ENCODE measurements around the gene RIC8B. TPM values are rescaled to one million over a fixed set of nuclear protein-coding genes. Genes with fewer than 3 reads are reported as not detected.
"Not testable (repeated sequence)": the region's sequence is repeated elsewhere in the genome, so short reads cannot be mapped to it uniquely, and the experiment has no call there.

The RIC8B gene, protein sequence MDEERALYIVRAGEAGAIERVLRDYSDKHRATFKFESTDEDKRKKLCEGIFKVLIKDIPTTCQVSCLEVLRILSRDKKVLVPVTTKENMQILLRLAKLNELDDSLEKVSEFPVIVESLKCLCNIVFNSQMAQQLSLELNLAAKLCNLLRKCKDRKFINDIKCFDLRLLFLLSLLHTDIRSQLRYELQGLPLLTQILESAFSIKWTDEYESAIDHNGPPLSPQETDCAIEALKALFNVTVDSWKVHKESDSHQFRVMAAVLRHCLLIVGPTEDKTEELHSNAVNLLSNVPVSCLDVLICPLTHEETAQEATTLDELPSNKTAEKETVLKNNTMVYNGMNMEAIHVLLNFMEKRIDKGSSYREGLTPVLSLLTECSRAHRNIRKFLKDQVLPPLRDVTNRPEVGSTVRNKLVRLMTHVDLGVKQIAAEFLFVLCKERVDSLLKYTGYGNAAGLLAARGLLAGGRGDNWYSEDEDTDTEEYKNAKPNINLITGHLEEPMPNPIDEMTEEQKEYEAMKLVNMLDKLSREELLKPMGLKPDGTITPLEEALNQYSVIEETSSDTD
- polyA plus RNA-seq (4.4 to 6.8 TPM (median 5.0 TPM) in 3 replicates), polyA minus RNA-seq (2.3 to 20.2 TPM (median 9.6 TPM) in 3 replicates)
- 5.1 TPM for polyA plus RNA-seq (2011; ENCODE audit: low read depth)
- 2.8 and 5.7 TPM in 2 replicates for polyA plus RNA-seq (2011; cell fraction: cytosol; rRNA removed)
- polyA plus RNA-seq (2011; cell fraction: nucleus; rRNA removed): 8.5 and 11.3 TPM in 2 replicates
- 2.8 and 3.8 TPM in 2 replicates for polyA plus RNA-seq (2012; ENCODE audit: low replicate concordance)
- polyA minus RNA-seq (2011; cell fraction: cytosol; rRNA and poly(A)+ RNA removed): 4.2 TPM
- 7.1 and 16.7 TPM in 2 replicates for polyA minus RNA-seq (2011; cell fraction: nucleus; rRNA and poly(A)+ RNA removed)

DNA sequence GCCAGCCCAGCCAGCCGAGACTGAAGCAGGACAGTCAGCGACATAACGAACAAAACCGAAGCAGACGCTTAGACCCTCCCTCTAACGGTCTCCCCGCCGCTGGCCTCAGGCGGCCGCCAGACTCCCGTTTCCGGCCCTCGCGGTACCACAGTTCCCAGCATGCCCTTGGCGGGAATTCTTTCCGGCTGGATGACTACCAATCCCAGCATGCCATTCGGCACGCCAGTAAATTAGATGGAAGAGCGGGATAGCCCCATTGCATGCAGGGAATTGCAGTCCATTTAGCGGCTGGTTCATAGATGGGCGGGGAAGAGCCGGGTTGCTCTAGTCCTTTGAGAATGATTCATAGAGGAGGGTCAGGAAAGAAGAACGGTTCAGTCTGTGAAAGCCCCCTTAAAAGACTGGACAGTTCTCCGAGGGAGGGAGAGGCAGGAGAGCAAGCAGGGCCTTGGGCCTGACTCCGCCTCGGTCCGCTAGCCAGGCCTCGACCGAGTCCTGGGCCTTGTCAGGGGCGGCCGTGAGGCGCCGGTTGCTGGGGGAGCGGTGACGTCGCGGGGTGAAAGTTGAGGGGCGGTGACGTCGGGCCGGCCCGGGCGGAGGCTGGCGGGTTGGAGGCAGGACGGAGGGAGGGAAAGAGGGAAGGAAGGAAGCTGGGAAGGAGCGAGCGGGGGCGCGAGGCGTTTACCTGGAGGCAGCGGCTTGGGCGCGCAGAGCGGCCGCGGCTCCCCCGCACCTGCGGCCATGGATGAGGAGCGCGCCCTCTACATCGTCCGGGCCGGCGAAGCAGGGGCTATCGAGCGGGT is at the start of gene RIC8B:
RIC8B (plus strand) TSS at position 678 of the 803 bp plus-strand sequence; CDS start at position 742, 64 bp downstream.
- peak; percentile 91 for FAIRE-seq
- peaks cover 41% of the 10 kb centered on the region for H3K79me2 ChIP-seq (ENCODE audit: control insufficient read depth, insufficient read depth, low read length)
- no peaks in the 10 kb centered on the region for H3K9me3 ChIP-seq (ENCODE audit: control insufficient read depth, low read depth, low read length)
- peak within 1 kb of the TSS; percentile 99 for H2AFZ ChIP-seq (ENCODE audit: control insufficient read depth, low read length)
- H3K9me1 ChIP-seq (ENCODE audit: control insufficient read depth, extremely low read depth, insufficient read depth, low read length): no peaks in the 10 kb centered on the region
- TF ChIP-seq, protein P1, sequence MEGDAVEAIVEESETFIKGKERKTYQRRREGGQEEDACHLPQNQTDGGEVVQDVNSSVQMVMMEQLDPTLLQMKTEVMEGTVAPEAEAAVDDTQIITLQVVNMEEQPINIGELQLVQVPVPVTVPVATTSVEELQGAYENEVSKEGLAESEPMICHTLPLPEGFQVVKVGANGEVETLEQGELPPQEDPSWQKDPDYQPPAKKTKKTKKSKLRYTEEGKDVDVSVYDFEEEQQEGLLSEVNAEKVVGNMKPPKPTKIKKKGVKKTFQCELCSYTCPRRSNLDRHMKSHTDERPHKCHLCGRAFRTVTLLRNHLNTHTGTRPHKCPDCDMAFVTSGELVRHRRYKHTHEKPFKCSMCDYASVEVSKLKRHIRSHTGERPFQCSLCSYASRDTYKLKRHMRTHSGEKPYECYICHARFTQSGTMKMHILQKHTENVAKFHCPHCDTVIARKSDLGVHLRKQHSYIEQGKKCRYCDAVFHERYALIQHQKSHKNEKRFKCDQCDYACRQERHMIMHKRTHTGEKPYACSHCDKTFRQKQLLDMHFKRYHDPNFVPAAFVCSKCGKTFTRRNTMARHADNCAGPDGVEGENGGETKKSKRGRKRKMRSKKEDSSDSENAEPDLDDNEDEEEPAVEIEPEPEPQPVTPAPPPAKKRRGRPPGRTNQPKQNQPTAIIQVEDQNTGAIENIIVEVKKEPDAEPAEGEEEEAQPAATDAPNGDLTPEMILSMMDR (optimal IDR thresholded peaks at IDR 0.05 in 1 of 3, IDR thresholded peaks at IDR 0.05 in 1 of 3, conservative IDR thresholded peaks at IDR 0.05 in 1 of 3; ENCODE audit: extremely low read depth in 1 of 3, insufficient read depth in 2 of 3, low read length in 3 of 3): no peak
- no peak for TF ChIP-seq EZH2 (IDR thresholded peaks at IDR 0.05; ENCODE audit: low read length)
- peak within 1 kb of the TSS; percentile 78 to 97 (median 96) for H3K4me3 ChIP-seq (ENCODE audit: control insufficient read depth in 2 of 3, extremely low read depth in 1 of 3, insufficient read depth in 2 of 3, low read depth in 1 of 3, low read length in 3 of 3)
- peak within 1 kb of the TSS; percentile 94 for H3K9ac ChIP-seq (ENCODE audit: control insufficient read depth, extremely low read depth, insufficient read depth, low read length)
- H3K4me1 ChIP-seq (ENCODE audit: control insufficient read depth, extremely low read depth, insufficient read depth, low read length): peaks cover 8% of the 10 kb centered on the region
- DNase-seq (ENCODE audit: low read depth, low spot score): peak; percentile 82
- no peaks in the 10 kb centered on the region for H4K20me1 ChIP-seq (ENCODE audit: control insufficient read depth, extremely low read depth, insufficient read depth, low read length)
- dilution Hi-C loops (cut with MboI; ENCODE audit: extremely low pct_ligation_motif_present, low sequenced_read_pairs): no loop called here
- peaks cover 0 to 1% of the 10 kb centered on the region in 2 experiments for H3K36me3 ChIP-seq (ENCODE audit: control insufficient read depth in 2 of 2, extremely low read depth in 1 of 2, insufficient read depth in 2 of 2, low read length in 2 of 2)
- no peaks in the 10 kb centered on the region for H3K27me3 ChIP-seq (ENCODE audit: control insufficient read depth, extremely low read depth, insufficient read depth, low read length)
- H3K4me2 ChIP-seq (ENCODE audit: control insufficient read depth, extremely low read depth, insufficient read depth, low read depth, low read length): peak within 1 kb of the TSS; percentile 97
- H3K27ac ChIP-seq (ENCODE audit: control insufficient read depth, insufficient read depth, low read length): peak within 1 kb of the TSS; percentile 97

DNA sequence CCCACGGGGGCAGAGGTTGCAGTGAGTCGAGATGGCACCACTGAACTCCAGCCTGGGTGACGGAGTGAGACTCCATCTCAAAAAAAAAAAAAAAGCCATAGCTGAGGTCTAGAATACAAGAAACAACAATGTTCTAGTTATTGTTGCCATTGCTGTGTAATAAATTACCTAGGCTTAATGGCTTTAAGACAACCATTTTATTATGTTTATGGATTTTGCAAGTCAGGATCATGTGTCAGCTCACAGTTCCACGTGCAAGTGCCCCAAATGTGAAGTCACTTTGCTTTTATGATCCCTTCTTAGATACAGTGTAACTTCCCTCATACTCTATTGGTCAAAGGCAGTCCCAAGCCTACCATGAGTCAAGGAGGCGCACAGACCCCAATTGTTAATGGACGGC is 49.5 kb upstream of the RIC8B start:
- Histone ChIP-seq H3K27me3 (ENCODE audit: control insufficient read depth, extremely low read depth, insufficient read depth, low read length) (peaks cover 4% of the 10 kb centered on the region), H3K9ac (ENCODE audit: control insufficient read depth, extremely low read depth, insufficient read depth, low read length) (no peak overlapping the region), H3K27ac (ENCODE audit: control insufficient read depth, insufficient read depth, low read length) (no peak overlapping the region), H3K4me2 (ENCODE audit: control insufficient read depth, extremely low read depth, insufficient read depth, low read depth, low read length) (no peak overlapping the region), H3K79me2 (ENCODE audit: control insufficient read depth, insufficient read depth, low read length) (no peaks in the 10 kb centered on the region), H3K36me3 (ENCODE audit: control insufficient read depth in 2 of 2, extremely low read depth in 1 of 2, insufficient read depth in 2 of 2, low read length in 2 of 2) (no peaks in the 10 kb centered on the region), H4K20me1 (ENCODE audit: control insufficient read depth, extremely low read depth, insufficient read depth, low read length) (no peaks in the 10 kb centered on the region), H3K4me3 (ENCODE audit: control insufficient read depth in 2 of 3, extremely low read depth in 1 of 3, insufficient read depth in 2 of 3, low read depth in 1 of 3, low read length in 3 of 3) (no peak overlapping the region), H2AFZ (ENCODE audit: control insufficient read depth, low read length) (no peak overlapping the region), H3K9me3 (ENCODE audit: control insufficient read depth, low read depth, low read length) (no peaks in the 10 kb centered on the region), H3K4me1 (ENCODE audit: control insufficient read depth, extremely low read depth, insufficient read depth, low read length) (no peaks in the 10 kb centered on the region), H3K9me1 (ENCODE audit: control insufficient read depth, extremely low read depth, insufficient read depth, low read length) (no peaks in the 10 kb centered on the region)
- FAIRE-seq: no peak
- dilution Hi-C loops (cut with MboI; ENCODE audit: extremely low pct_ligation_motif_present, low sequenced_read_pairs): no loop called here
- no peak for DNase-seq (ENCODE audit: low read depth, low spot score)
- no peak for TF ChIP-seq EZH2 (IDR thresholded peaks at IDR 0.05; ENCODE audit: low read length)
- TF ChIP-seq, protein P1 (optimal IDR thresholded peaks at IDR 0.05 in 1 of 3, IDR thresholded peaks at IDR 0.05 in 1 of 3, conservative IDR thresholded peaks at IDR 0.05 in 1 of 3; ENCODE audit: extremely low read depth in 1 of 3, insufficient read depth in 2 of 3, low read length in 3 of 3): no peak

DNA sequence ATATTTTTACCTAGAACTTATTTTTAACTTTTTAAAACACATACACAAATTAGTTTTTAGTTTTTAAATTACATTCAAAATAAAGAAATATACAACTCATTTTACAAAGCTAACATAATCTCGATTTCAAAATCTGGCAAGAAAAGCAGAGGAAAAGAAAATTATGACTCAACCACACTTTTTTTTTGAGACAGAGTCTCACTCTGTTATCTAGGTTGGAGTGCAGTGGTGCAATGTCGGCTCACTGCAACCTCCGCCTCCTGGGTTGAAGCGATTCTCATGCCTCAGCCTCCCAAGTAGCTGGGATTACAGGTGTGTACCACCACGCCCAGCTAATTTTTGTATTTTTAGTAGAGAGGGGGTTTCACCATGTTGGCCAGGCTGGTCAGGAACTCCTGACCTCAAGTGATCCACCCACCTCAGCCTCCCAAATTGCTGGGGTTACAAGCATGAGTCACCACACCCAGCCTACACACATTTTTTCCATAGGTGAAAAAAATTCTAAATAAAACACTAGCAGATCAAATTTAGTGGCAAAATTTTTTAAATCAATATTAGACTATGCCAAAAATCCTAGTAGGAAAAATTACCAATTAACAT is 47.8 kb upstream of the RIC8B start:
- H3K27ac ChIP-seq (ENCODE audit: control insufficient read depth, insufficient read depth, low read length); H3K4me2 ChIP-seq (ENCODE audit: control insufficient read depth, extremely low read depth, insufficient read depth, low read depth, low read length); DNase-seq (ENCODE audit: low read depth, low spot score); H3K4me1 ChIP-seq (ENCODE audit: control insufficient read depth, extremely low read depth, insufficient read depth, low read length); H3K36me3 ChIP-seq (ENCODE audit: control insufficient read depth in 2 of 2, extremely low read depth in 1 of 2, insufficient read depth in 2 of 2, low read length in 2 of 2); H3K4me3 ChIP-seq (ENCODE audit: control insufficient read depth in 2 of 3, extremely low read depth in 1 of 3, insufficient read depth in 2 of 3, low read depth in 1 of 3, low read length in 3 of 3); H3K79me2 ChIP-seq (ENCODE audit: control insufficient read depth, insufficient read depth, low read length); H4K20me1 ChIP-seq (ENCODE audit: control insufficient read depth, extremely low read depth, insufficient read depth, low read length); FAIRE-seq; H3K9me3 ChIP-seq (ENCODE audit: control insufficient read depth, low read depth, low read length); H3K9ac ChIP-seq (ENCODE audit: control insufficient read depth, extremely low read depth, insufficient read depth, low read length); dilution Hi-C loops (cut with MboI; ENCODE audit: extremely low pct_ligation_motif_present, low sequenced_read_pairs); H3K9me1 ChIP-seq (ENCODE audit: control insufficient read depth, extremely low read depth, insufficient read depth, low read length); H3K27me3 ChIP-seq (ENCODE audit: control insufficient read depth, extremely low read depth, insufficient read depth, low read length); H2AFZ ChIP-seq (ENCODE audit: control insufficient read depth, low read length): not testable (repeated sequence)

Measured in keratinocyte (primary cell).